Suprapubic skin (tissue), 4 donors: Measurements from ENCODE around the gene RIMBP2. TPM values are rescaled to one million over a fixed set of nuclear protein-coding genes. Genes with fewer than 3 reads are reported as not detected.

ENCODE experiments used
- DNase-seq, 2 donors: peaks; one replicate each; pipeline ENCODE4 v3.0.0-alpha.2; 2019; ENCODE audit warnings: low spot score in 2 of 2
- H3K27ac ChIP-seq: fragments of 200-600 bp; sonication (generic); one replicate; pipeline ENCODE4 v1.5.1; 2019
- H3K27me3 ChIP-seq: fragments of 200-600 bp; sonication (generic); one replicate; pipeline ENCODE4 v1.5.1; 2019
- H3K36me3 ChIP-seq: fragments of 200-600 bp; sonication (generic); one replicate; pipeline ENCODE4 v1.5.1; 2019
- H3K4me1 ChIP-seq: fragments of 200-600 bp; sonication (generic); one replicate; pipeline ENCODE4 v1.5.1; 2019
- H3K4me3 ChIP-seq: fragments of 200-600 bp; sonication (generic); one replicate; pipeline ENCODE4 v1.5.1; 2019; ENCODE audit warnings: mild to moderate bottlenecking
- H3K9me3 ChIP-seq: fragments of 200-600 bp; sonication (generic); one replicate; pipeline ENCODE4 v1.5.1; 2019
- CTCF ChIP-seq, 2 donors: fragments of 200-600 bp in 1 of 2; fragments of 450-650 bp in 1 of 2; sonication (generic) in 1 of 2; IDR thresholded peaks; one replicate each; pipeline ENCODE4 v1.5.1; 2016 to 2019; ENCODE audit warnings: antibody characterized with exemption in 2 of 2, mild to moderate bottlenecking in 1 of 2, moderate library complexity in 1 of 2
- EP300 ChIP-seq: sonication (generic); formaldehyde crosslinking; IDR thresholded peaks from one replicate; pipeline ENCODE4 v1.6.1; 2017; ENCODE audit warnings: antibody characterized with exemption
- POLR2A ChIP-seq, 2 donors: fragments of 450-650 bp; IDR thresholded peaks; one replicate each; pipeline ENCODE4 v1.6.1; 2017; ENCODE audit warnings: antibody characterized with exemption in 2 of 2, mild to moderate bottlenecking in 2 of 2, moderate library complexity in 2 of 2
- POLR2AphosphoS5 ChIP-seq, 3 donors: sonication (generic); formaldehyde crosslinking; IDR thresholded peaks; one replicate each; pipeline ENCODE4 v1.6.1; 2017; ENCODE audit warnings: antibody characterized with exemption in 3 of 3
- WGBS: methylation state at CpG from one replicate; pipeline ENCODE4 v1.1.5; 2018; 5-methylcytosine and 5-hydroxymethylcytosine counted together
- total RNA-seq, 4 donors: library from RNA; depleted of rRNA; stranded (reverse); fragments of >200 nt; gene quantifications; one replicate each; pipeline ENCODE4 v1.1.0, GENCODE V29; 2016

RIMBP2 gene
- total RNA-seq, 4 donors from 2014 or later: 2.1 to 21.8 (median 3.0) TPM

GRCh38 chr12:130566446-130567155, 149.5 kb downstream of the RIMBP2 start:
- Histone ChIP-seq H3K27ac (no peak overlapping the region), H3K4me3 (no peak overlapping the region), H3K4me1 (no peaks in the 10 kb centered on the region), H3K9me3 (peaks cover 13% of the 10 kb centered on the region), H3K36me3 (no peaks in the 10 kb centered on the region), H3K27me3 (no peaks in the 10 kb centered on the region)
- TF ChIP-seq CTCF (IDR thresholded peaks at IDR 0.05) (no peak), POLR2AphosphoS5 (IDR thresholded peaks at IDR 0.05) (no peak), POLR2A (IDR thresholded peaks at IDR 0.05) (no peak), EP300 (no peak)
- WGBS: 88% methylated on average over 5 of the region's 6 CpGs
- no peak for DNase-seq

- Histone ChIP-seq H3K36me3 (no peaks in the 10 kb centered on the region), H3K4me3 (no peak overlapping the region), H3K27ac (no peak overlapping the region), H3K4me1 (no peaks in the 10 kb centered on the region), H3K9me3 (peaks cover 13% of the 10 kb centered on the region), H3K27me3 (no peaks in the 10 kb centered on the region)
- WGBS: 87% methylated on average over 1 of the region's 1 CpG
- no peak for DNase-seq
- TF ChIP-seq EP300 (no peak), POLR2A (IDR thresholded peaks at IDR 0.05) (no peak), POLR2AphosphoS5 (IDR thresholded peaks at IDR 0.05) (no peak), CTCF (IDR thresholded peaks at IDR 0.05) (no peak)
These were observed 150.9 kb downstream of the RIMBP2 start for GRCh38 chr12:130565189-130565588.

- peaks cover 13% of the 10 kb centered on the region for H3K9me3 ChIP-seq
- 76% methylated on average over 2 of the region's 2 CpGs for WGBS
- H3K36me3 ChIP-seq: no peaks in the 10 kb centered on the region
- H3K27ac ChIP-seq: no peak overlapping the region
- no peak for TF ChIP-seq EP300
- TF ChIP-seq POLR2AphosphoS5 (IDR thresholded peaks at IDR 0.05): no peak
- TF ChIP-seq POLR2A (IDR thresholded peaks at IDR 0.05): no peak
- no peak for TF ChIP-seq CTCF (IDR thresholded peaks at IDR 0.05)
- DNase-seq: no peak
- no peaks in the 10 kb centered on the region for H3K4me1 ChIP-seq
- H3K4me3 ChIP-seq: no peak overlapping the region
- no peaks in the 10 kb centered on the region for H3K27me3 ChIP-seq
These were observed 152.8 kb downstream of the RIMBP2 start for GRCh38 chr12:130563323-130563722.

GRCh38 chr12:130562716-130563115, 153.4 kb downstream of the RIMBP2 start:
- DNase-seq: no peak
- no peaks in the 10 kb centered on the region for H3K27me3 ChIP-seq
- TF ChIP-seq POLR2A (IDR thresholded peaks at IDR 0.05): no peak
- TF ChIP-seq EP300: no peak
- TF ChIP-seq POLR2AphosphoS5 (IDR thresholded peaks at IDR 0.05): no peak
- no peak for TF ChIP-seq CTCF (IDR thresholded peaks at IDR 0.05)
- 72% methylated on average over 5 of the region's 5 CpGs for WGBS
- H3K36me3 ChIP-seq: no peaks in the 10 kb centered on the region
- no peaks in the 10 kb centered on the region for H3K4me1 ChIP-seq
- no peak overlapping the region for H3K27ac ChIP-seq
- peaks cover 13% of the 10 kb centered on the region for H3K9me3 ChIP-seq
- no peak overlapping the region for H3K4me3 ChIP-seq

GRCh38 chr12:130560321-130560720, 155.8 kb downstream of the RIMBP2 start:
- no peak for TF ChIP-seq POLR2A (IDR thresholded peaks at IDR 0.05)
- no peak for TF ChIP-seq EP300
- no peak for TF ChIP-seq POLR2AphosphoS5 (IDR thresholded peaks at IDR 0.05)
- no peak for TF ChIP-seq CTCF (IDR thresholded peaks at IDR 0.05)
- WGBS: 84% methylated on average over 11 of the region's 11 CpGs
- Histone ChIP-seq H3K4me1 (no peaks in the 10 kb centered on the region), H3K9me3 (peaks cover 10% of the 10 kb centered on the region), H3K36me3 (no peaks in the 10 kb centered on the region), H3K27me3 (no peaks in the 10 kb centered on the region), H3K27ac (no peak overlapping the region), H3K4me3 (no peak overlapping the region)
- DNase-seq: no peak
